HG03108 (cell line): ENCODE measurements around the gene IFITM1.
A peak's percentile ranks its signal among the peaks of the same experiment; 100 is the strongest.
"Not testable (repeated sequence)": the region's sequence is repeated elsewhere in the genome, so short reads cannot be mapped to it uniquely, and the experiment has no call there.

ENCODE experiments used
- ATAC-seq: cut with Tn5 transposase; IDR thresholded peaks from one replicate; pipeline ENCODE4 v1.9.1; 2021; ENCODE audit warnings: moderate library complexity; ENCODE audit not compliant: unreplicated experiment

Gene IFITM1

DNA sequence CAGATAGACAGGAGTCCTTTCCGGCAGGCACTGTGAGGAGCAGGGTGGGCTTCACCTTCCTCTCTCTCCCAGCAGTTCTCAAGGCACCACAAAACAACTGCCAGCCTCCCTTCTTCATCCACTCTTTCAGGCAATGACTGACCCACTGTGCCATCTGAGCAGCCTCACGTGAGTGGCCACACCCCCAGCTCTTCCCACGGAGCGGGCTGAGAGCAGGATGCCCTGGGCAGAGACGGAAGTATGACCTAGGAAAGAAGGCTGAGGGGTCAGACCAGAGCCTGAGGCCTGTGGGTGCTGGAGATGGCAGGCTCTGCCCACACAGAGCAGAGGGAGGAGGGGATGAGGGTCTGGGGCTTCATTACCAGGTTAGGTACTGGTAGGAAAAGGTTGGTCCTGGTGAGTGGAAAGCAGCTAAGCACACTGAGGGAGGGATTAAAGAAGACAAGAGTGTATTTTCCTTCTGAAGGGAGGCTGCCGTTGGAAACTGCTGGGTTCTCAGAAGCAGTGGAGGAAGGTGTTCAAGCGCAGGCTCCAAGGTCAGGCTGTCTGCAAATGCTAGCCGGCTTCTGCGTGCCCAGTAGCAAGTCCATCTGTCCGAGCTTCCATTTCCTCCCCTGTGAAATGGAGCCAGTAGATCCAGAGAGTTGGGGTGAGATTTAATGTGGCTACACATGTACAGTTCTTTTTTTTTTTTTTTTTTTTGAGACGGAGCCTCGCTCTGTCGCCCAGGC is 31.0 kb upstream of the IFITM1 start:
- no peak for ATAC-seq

DNA sequence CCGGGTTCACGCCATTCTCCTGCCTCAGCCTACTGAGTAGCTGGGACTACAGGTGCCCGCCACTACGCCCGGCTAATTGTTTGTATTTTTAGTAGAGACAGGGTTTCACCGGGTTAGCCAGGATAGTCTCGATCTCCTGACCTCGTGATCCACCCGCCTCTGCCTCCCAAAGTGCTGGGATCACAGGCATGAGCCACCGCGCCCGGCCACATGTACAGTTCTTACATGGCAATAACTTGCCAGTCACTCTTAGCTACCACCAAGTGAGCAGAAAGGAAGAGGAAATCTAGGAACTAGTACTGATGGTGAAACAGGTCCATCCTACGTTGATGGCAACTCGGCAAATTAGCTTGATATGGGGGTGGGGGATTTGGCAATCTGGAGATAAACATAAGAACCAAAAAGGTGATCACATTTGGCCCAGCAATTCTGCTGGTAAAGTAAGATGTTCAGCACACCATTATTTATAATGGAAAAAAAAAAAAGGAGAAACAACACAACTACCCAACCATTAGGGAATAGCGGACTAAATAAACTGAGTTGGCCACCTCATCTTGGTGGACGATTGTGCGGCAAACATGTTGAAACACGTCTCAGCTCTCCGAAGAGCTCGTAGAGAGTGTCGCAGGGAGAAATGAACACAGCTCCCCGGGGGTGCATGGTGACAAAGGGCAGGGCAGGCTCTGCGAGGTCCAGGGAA is 30.3 kb upstream of the IFITM1 start:
- no peak for ATAC-seq

DNA sequence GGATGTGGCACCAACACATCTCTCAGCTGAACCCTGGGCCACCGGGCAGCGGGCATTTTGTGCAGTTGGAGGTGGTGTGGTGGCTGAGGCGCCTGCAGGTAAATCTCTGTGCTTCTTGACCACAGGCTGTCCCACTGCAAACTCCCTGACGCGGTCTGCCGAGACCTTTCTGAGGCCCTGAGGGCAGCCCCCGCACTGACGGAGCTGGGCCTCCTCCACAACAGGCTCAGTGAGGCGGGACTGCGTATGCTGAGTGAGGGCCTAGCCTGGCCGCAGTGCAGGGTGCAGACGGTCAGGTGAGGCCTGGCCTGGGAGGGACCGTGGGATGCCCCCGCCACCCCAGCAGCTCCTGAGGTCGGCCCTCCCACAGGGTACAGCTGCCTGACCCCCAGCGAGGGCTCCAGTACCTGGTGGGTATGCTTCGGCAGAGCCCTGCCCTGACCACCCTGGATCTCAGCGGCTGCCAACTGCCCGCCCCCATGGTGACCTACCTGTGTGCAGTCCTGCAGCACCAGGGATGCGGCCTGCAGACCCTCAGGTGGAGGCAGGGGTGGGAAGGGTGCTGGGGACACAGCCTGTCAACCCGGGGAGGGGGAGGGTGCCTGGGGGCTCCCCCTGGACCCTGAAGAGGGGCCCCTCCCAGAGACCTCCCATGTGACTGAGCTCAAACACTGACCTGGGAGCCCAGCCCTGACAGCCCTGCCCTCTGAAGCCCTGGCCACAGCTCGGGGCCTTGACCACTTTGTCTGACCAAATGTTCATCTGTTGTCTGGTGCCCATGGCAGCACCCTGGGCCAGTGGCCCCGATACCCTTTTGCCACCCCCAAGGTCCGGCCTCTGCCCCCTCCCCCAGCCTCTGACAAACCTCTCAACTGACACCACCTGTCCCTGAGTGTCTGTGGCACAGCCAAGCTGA is 29.5 kb upstream of the IFITM1 start:
- no peak for ATAC-seq

DNA sequence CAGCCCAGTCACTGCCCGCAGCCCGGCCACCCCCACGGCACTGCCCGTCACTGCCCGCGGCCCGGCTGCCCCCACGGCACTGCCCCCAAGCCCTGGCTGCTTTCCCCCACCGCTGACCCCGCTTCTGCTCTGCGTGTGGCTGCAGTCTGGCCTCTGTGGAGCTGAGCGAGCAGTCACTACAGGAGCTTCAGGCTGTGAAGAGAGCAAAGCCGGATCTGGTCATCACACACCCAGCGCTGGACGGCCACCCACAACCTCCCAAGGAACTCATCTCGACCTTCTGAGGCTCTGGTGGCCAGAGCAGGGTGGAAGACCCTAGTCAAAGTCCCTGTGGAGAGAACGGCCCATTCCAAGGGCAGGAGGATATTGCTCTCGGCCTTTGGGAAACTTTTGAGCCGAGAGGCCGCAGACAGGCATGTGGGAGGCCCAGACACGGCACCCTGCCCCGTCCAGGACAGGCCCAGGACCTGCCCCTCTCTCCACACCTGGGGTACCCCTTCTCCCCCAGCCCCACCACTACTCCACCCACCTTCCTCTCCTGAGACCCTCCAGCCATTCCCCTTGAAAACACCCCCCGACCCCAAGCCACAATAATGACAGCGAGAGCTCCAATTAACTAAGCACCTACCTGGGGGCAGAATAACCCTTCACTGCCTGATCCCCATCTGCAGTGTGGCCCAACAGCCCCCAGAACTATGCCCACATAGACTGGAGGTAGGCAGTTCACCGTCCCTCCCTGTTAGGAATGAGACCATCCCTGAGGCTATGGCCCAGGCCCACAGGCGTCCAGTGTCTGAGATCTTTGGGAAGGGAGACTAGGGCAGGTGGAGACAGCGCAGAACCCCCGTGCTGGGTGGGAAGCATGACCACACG is 28.6 kb upstream of the IFITM1 start:
- no peak for ATAC-seq

- ATAC-seq, result no peak
Observed at GRCh38 chr11:285894-286220, 28.0 kb upstream of the IFITM1 start.

DNA sequence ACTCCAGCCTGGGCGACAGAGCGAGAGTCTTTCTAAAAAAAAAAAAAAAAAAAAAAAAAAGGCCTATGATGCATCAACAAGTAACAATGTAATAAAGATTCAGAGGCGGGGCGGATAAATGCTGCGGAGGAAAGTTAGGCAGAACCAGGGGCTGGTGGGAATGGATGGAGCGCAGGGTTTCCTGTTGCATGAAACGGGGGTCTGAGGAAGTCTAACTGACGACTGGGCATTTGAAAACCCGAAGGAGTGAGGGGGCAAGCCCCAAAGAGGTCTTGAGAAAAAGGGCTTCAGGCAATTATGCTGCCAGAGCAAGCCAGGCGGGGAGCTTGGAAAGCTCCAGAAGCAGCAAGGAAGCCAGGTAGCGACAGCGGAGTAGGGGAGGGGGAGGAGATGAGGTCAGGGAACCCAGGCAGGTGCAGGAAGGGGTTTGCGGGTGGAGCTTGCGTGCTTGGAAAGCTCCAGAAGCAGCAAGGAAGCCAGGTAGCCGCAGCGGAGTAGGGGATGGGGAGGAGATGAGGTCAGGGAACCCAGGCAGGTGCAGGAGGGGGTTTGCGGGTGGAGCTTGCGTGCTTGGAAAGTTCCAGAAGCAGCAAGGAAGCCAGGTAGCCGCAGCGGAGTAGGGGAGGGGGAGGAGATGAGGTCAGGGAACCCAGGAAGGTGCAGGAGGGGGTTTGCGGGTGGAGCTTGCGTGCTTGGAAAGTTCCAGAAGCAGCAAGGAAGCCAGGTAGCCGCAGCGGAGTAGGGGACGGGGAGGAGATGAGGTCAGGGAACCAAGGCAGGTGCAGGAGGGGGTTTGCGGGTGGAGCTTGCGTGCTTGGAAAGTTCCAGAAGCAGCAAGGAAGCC is 26.6 kb upstream of the IFITM1 start:
- not testable (repeated sequence) for ATAC-seq

GRCh38 chr11:287821-288477 is 25.9 kb upstream of the IFITM1 start:
- no peak for ATAC-seq

DNA sequence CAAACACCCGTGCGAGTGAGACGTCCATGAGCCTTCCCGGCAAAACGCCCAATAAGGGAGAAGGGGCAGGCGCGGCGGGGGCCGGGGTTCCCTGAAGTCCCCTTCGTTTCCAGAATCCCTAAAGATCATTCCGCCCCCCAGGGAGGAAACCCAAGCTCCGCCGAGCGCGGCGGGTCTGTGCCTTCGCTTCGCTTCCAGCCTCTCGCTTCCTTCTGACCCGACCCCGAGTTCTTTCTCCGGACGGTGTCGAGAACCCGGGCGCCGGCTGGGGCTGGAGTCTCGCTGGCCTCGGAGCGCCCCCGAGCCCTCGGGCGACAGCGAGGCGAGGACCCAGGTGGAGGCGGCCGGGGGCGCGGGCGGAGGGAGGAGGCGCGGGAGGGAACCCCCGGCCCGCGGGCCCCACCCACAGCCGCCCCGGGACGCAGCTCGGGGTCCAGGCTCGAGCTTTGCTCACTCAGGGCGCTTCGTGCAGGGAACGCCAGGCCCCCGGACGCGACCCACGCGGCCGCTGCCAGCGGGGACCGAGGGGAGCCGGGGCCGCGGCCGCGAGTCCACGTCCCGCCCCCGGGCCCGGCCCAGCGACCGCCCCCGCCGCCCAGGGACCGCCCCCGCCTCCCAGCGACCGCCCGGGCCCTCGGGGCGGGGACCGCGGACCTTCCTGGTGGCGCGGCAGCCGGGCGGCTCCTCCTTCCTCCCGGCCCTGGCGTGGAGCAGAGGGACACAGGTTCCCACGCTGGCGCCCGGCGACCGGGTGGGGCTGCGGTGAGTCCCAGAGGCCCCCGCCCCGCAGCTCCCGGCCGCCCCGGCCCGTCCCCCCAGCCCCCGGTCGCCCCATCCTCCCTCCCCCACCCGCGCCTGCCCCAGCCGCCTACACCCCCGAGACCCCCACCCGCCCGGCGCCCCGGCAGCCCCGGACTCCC is 25.1 kb upstream of the IFITM1 start, which contains the start of gene PGGHG:
TSS of gene PGGHG (plus strand) at position 649 of the 920 bp plus-strand sequence. CDS start 691 bp downstream, outside the sequence.
- peak; percentile 56 for ATAC-seq

- ATAC-seq, result no peak
Observed at GRCh38 chr11:289398-289711, 24.5 kb upstream of the IFITM1 start.

DNA sequence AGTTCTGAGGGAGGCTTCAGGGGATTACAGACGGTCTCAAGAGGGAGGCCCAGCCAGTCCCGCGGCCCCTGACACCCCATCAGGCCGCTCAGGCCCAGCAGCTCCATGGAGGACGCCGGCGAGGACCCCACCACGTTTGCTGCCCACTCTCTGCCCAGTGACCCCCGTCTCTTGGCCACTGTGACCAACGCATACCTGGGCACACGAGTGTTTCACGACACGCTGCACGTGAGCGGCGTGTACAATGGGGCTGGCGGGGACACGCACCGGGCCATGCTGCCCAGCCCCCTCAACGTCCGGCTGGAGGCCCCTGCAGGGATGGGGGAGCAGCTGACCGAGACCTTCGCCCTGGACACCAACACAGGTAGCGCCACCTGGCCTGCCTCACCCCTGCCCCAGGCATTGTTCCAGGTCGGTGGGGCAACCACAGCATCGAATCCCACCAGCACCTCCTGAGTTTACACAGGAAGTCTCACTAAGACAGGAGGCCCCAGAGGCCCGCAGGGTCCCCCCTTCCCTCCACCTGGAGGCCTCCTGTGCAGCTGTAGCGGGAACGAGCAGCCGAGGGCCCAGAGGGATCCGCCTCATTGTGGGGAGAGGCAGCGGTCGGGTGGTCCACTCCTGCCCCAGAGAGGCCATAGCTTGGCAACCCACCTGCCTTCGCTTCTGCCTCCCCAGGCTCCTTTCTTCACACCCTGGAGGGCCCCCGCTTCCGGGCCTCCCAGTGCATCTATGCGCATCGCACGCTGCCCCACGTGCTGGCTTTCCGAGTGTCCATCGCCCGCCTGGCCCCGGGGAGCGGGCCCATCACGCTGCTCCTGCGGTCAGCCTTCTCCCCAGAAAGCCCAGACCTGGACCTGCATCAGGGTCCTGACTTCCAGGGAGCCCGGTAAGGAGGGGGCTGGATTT is 23.9 kb upstream of the IFITM1 start:
- ATAC-seq, result no peak

- ATAC-seq, result no peak
Observed at GRCh38 chr11:290621-291231, 23.1 kb upstream of the IFITM1 start.

GRCh38 chr11:291281-292210 is 22.3 kb upstream of the IFITM1 start:
- ATAC-seq, result no peak

- ATAC-seq, result no peak
Observed at GRCh38 chr11:292211-293121, 21.4 kb upstream of the IFITM1 start.

DNA sequence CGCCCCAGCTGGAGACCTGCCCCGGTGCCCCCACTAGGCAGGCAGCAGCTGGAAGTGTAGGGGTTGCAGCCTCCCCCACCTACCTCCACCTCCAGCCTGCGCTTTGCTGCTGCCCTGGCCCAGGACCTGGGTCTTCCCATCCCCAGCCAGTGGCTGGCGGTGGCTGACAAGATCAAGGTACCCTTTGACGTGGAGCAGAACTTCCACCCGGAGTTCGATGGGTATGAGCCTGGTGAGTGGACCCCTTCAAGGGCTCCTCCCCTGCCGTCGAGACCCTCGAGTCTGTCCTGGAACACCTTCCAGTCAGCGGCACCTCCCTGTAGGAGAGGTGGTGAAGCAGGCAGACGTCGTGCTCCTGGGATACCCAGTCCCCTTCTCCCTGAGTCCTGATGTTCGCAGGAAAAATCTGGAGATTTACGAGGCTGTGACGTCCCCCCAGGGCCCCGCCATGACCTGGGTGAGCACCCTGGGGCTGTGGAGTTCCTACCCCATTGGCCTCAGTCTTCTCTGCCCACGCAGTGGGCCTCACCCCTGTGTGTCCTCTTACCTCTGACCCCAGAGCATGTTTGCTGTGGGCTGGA is 20.5 kb upstream of the IFITM1 start:
- no peak for ATAC-seq
